ENCODE data around the gene SDK1.
"Not testable (repeated sequence)": the region's sequence is repeated elsewhere in the genome, so short reads cannot be mapped to it uniquely, and the experiment has no call there.

The SDK1 gene

DNA sequence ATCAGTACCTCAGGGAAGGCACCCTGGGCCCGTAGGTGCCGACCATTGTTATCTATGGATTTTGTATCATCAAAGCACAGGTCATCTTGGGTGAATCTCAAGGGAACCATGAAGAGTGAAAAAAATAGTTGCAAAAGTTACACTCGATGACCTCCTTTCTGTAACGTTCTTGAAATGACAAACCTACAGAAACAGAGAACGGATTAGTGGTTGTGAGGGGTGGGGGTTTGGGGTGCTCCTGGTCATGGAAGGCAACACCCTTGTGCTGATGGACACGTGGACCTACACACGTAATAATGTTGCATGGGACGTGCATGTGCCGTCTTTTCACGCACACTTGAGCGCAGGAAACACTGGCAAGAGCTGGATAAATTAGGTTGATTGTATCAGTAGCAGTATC, 655.9 kb downstream of the SDK1 start:
- DNase-seq (ENCODE audit: low read depth in 2 of 2), result no peak

DNA sequence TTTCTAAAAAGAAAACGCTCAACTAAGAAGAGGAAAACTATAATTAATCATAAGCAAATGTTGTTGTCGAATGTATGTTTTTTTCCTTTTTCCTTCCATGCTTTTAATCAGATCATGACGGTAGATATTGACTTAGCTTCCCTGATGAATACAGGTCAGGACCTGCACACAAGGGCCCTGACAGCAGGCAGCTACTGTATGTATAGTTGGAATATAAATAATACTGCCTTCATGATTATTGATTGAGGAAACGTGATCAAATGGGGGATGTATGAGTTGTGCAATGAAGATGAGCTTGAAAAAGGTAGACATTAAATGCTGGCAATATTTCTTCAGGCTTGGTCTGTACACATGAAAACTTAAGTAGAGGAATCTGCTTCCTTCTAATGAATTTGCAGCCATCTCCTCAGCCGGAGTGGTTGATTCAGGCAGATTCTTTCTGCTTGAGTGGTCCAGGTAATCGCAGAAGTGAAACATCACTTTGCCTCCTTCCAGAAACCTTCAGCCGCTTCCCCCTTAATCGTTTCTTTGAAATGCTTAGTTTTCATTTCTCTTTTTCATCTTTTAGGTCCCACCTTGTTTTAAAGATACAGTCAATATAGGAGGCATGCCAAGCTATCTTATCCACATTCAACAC, 656.5 kb downstream of the SDK1 start:
- DNase-seq (ENCODE audit: low read depth in 2 of 2), result no peak

DNA sequence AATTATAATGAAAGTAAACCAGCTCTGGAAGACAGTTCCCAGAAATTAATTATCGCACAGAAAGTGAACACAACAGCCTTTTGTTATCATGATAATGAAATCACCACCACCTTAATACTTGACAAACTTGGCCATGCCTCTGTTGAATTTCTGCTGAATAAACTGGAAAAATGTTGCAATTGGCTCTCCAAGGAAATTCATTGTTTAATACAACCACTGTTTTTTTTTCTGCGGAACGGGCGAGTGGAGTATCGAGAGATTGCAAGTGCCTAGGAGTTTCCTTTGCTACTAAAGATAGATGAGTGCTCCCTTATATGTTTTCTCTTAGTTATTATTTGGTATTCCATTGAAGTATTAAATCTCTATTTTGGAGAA, 657.0 kb downstream of the SDK1 start:
- DNase-seq (ENCODE audit: low read depth in 2 of 2), result no peak

DNA sequence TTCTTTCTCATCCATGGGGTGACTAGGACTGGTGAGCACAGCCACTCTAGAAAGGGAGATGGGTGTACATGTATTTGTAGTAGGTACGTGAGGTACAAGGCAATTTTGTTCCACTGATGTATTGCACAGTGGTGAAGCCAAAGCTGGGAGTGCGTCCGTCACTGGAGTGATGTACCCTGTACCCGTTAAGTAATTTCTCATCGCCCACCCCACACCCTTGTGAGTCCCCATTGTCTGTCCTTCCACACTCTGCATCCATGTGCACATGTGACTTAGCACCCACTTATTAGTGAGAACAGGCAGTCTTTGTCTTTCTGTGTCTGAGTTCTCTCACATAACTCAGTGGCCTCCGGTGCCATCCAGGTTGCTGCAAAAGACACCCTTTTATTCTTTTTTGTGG, 658.3 kb downstream of the SDK1 start:
- no peak for DNase-seq (ENCODE audit: low read depth in 2 of 2)

DNA sequence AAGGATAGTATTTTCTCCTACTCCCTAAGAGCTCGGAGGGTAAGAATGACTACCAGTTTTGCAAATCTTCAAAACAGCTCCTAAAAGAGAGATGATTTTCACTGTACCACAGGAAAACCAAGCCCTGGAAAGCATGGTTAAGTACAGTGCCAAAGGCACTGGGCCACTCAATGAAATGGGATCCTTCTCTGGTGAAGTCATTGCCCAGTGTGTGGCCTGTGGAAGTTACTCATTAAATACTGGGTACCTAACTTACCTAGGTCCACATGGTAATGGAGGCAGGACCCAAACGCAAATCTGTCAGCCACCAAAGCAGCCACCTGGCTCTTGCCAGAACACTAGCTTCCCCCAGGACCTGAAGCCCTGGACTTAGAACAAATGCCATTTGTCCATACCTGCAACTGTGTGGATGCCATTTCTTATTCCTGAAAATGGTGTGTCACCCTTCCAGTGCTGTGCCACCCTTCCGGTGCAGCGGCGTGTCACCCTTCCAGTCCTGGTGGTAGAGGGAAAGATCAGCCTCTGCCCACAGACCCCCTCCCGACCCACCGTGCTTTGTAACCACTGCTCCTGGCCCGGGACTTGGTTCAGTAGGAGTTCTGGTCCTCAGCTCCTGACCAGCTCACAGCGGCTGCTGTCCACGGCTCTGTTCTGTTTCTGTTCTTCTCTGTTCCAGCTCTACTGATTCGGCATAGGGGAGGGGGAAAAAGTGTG, 659.2 kb downstream of the SDK1 start:
- no peak for DNase-seq (ENCODE audit: low read depth in 2 of 2)

GRCh38 chr7:3960942-3961341, 659.9 kb downstream of the SDK1 start:
- no peak for DNase-seq (ENCODE audit: low read depth in 2 of 2)

- no peak for DNase-seq (ENCODE audit: low read depth in 2 of 2)
These were observed 660.9 kb downstream of the SDK1 start for GRCh38 chr7:3961857-3962503.

- DNase-seq (ENCODE audit: low read depth in 2 of 2), result not testable (repeated sequence)
These were observed 662.7 kb downstream of the SDK1 start for GRCh38 chr7:3963768-3964167.

- DNase-seq (ENCODE audit: low read depth in 2 of 2), result no peak
These were observed 664.0 kb downstream of the SDK1 start for GRCh38 chr7:3964980-3965606.

DNA sequence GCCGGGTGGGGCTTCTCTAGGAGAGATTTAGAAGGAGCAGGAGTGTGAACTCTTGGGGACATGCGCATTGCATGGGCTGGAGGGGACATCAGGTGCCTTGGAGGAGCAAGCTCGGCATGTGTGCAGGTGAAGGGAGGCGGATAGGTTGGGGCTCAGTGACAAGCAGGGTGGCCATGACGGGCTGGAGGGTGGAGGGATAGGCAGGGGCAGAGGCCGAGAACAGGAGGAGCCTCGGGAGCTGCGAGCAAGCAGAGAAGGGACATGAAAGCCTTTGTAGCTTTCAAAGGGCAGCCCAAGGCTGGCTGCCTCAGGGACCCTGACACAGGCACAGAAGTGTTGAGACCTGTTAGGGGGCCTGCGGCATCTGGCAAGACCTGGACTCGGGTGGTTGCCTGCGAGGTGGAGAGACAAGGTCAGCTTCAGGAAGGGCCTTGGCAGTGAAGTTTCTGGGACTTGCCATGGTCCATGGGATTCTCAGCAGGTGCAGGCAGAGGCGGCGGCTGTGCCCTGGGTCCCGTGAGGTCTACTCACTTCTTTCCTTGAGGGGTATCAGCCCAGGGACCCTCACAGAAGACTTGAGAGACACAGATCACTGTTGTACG, 664.8 kb downstream of the SDK1 start:
- no peak for DNase-seq (ENCODE audit: low read depth in 2 of 2)

GRCh38 chr7:3968234-3968633, 667.2 kb downstream of the SDK1 start:
- no peak for DNase-seq (ENCODE audit: low read depth in 2 of 2)

DNA sequence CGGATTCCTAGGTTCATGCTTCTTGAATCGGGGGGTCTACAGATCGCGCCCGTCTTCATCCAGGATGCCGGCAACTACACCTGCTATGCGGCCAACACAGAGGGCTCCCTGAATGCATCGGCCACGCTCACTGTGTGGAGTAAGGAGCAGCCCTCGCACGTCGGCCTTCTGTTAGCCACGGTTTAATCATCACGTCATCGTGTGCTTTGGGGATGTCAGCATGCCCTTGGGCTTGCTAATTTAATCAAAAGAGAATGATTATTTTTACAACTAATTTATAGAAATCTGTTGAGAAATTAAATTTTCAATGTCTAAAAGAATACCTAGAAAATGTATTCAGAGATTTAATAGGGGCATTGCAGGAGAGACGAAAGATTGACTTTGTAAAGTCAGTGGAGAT, 668.2 kb downstream of the SDK1 start:
- DNase-seq (ENCODE audit: low read depth in 2 of 2), result no peak

GRCh38 chr7:3971323-3971722, 670.3 kb downstream of the SDK1 start:
- DNase-seq (ENCODE audit: low read depth in 2 of 2), result no peak

DNA sequence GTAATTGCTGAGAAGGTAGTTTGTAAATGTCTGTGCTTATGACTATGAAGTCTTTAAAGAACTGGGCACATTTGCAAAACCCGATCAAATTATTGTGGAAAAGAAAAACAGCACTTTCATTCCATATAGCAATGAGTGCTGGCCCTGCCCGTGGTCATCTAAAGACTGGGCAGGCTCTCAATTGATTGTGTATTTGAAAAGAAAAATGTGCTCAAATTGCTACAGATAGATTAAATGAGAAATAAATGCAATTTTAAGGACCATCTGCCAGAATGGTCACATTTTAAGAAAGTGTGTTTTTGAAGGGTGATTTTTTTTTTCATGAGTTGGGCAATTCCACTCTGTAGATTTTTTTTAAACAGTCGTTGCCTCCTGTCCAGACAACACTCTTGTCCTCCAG, 672.2 kb downstream of the SDK1 start:
- DNase-seq (ENCODE audit: low read depth in 2 of 2), result no peak

DNA sequence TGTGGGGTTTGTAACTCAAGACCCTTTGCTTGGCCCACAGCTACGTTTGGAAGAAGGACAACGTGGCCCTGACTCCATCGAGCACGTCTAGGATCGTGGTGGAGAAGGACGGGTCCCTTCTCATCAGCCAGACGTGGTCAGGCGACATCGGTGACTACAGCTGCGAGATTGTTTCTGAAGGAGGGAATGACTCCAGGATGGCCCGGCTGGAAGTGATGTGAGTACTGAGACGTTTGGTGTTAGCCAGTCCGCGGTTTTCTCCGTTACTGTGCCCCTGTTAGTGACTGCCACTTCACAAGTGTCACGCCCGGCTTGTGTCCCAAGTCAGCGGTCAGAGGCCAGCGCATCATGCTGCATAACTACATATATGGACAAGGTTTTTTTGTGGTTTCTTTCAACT, 673.3 kb downstream of the SDK1 start:
- DNase-seq (ENCODE audit: low read depth in 2 of 2), result no peak

- DNase-seq (ENCODE audit: low read depth in 2 of 2), result no peak
These were observed 674.3 kb downstream of the SDK1 start for GRCh38 chr7:3975371-3975770.

DNA sequence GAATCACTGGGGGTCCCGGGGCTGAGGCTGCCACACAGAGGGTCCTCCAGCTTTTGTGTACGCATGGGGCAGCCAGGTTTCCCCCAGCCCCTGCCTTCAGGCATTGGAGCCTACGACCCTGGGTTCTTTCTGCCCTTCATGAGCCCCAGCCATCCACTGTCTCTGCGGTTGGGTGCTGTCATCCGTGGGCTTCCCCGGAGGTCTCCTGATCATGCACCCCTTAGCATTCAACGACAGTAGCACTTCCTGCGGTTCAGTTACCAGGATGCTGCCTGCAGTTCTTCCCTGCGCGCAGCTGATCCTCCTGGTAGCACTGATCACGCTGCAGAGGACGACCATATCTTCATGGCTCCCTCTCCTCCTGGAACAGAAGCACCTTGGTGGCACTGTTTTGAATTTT, 676.3 kb downstream of the SDK1 start:
- no peak for DNase-seq (ENCODE audit: low read depth in 2 of 2)

DNA sequence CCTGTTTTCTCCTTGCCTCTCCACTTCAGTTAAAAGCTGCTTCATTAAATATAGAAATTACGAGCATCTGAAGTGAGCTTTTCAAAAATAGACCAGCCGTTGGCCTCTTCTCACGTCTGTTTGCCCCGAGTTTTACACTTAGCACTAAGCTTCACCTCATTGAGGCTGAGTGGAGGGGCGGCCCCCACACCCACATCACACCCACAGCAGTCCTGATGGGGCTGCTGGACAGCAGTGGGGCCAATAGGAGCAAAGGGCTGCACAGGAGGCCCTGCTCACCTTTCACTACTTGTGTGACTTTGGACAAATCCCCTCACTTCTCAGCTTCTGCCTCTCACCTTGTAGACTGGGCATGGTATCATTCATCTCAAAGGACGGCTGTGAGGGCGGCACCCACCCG, 677.8 kb downstream of the SDK1 start:
- no peak for DNase-seq (ENCODE audit: low read depth in 2 of 2)

DNA sequence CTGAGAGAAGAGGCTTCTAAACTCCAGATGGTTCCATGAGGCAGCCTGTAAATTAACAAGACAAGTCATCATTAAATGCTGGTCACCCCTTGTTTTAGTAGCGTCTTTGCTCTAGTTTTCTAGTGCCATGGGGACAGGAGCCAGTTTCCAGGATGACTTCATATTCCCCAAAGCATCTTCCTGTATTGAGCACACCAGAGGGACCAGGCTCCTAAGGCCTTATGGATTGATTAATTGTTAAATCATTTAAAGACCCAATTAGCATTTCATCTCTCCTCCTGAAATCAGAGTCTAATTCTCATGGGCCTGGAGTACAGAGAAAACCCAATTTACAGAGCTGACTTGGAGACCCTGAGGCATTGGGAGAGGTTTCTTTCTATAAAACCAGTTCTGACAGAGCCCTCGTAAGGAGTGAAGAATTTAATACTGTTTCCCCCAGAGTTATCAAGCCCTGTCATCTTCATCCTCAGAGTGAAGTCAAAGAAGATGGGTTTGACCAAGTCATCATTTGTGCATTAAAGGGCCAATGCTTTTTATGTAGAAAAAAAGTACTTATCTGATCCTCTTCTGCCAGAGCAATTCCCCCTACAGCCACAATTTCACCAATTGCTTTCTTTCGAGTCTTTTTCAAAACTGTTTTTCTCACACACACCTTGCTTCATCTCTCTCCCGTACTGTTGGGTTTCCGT, 678.7 kb downstream of the SDK1 start:
- DNase-seq (ENCODE audit: low read depth in 2 of 2), result no peak

- DNase-seq (ENCODE audit: low read depth in 2 of 2), result no peak
These were observed 679.2 kb downstream of the SDK1 start for GRCh38 chr7:3980300-3980643.

GRCh38 chr7:3981281-3981680, 680.2 kb downstream of the SDK1 start:
- no peak for DNase-seq (ENCODE audit: low read depth in 2 of 2)

- no peak for DNase-seq (ENCODE audit: low read depth in 2 of 2)
These were observed 683.4 kb downstream of the SDK1 start for GRCh38 chr7:3984456-3984855.
